Stimulated activated memory B cell treated with anti-CD40 and anti-IgM and Interleukin-4, amounts not matched to agents 10 μg/mL and 1 μg/mL and 100 μg/mL, for 72 hours (primary cell): Measurements from ENCODE around the gene THSD7A.

Experiments
- ATAC-seq: fragments of 150-1000 bp; cut with Tn5 transposase; 2 replicates; pipeline ENCODE4 v1.10.0; 2021
- H3K27ac Mint-ChIP-seq: one replicate; pipeline ENCODE4 v1.8.0; 2022; ENCODE audit warnings: mild to moderate bottlenecking, mixed read lengths
- H3K27me3 Mint-ChIP-seq: one replicate; pipeline ENCODE4 v1.8.0; 2022; ENCODE audit warnings: mixed read lengths
- H3K36me3 Mint-ChIP-seq: one replicate; pipeline ENCODE4 v1.8.0; 2022; ENCODE audit warnings: mixed read lengths
- H3K4me1 Mint-ChIP-seq: one replicate; pipeline ENCODE4 v1.8.0; 2022; ENCODE audit warnings: mixed read lengths
- H3K4me3 Mint-ChIP-seq: one replicate; pipeline ENCODE4 v1.8.0; 2022; ENCODE audit warnings: mild to moderate bottlenecking, moderate library complexity, mixed read lengths
- H3K9me3 Mint-ChIP-seq: one replicate; pipeline ENCODE4 v1.8.0; 2022; ENCODE audit warnings: mixed read lengths

The THSD7A gene

GRCh38 chr7:11665357-11665756, 166.6 kb downstream of the THSD7A start:
- H3K27ac Mint-ChIP-seq: no peak overlapping the region
- H3K4me1 Mint-ChIP-seq: no peaks in the 10 kb centered on the region
- no peak for ATAC-seq
- no peak overlapping the region for H3K4me3 Mint-ChIP-seq
- H3K9me3 Mint-ChIP-seq: no peaks in the 10 kb centered on the region
- no peaks in the 10 kb centered on the region for H3K36me3 Mint-ChIP-seq
- no peaks in the 10 kb centered on the region for H3K27me3 Mint-ChIP-seq

DNA sequence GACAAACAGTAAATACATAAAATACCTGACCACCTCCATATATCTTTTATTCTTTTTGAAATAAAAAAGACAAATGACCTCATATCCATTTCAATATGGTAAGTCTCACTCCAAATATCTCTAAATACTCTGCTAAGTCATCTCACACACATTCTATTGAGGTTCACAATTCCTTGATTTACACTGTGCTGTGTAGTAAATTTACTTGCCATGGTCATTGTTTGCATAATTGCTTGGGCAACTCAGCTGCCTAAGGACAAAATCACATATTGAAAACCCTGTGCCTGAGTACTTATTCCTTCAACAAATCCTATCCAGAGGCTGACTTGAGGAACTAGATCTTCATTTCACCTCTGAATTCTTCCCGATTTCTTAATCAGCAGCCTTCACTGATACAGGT, 176.4 kb downstream of the THSD7A start:
- ATAC-seq: no peak
- Mint-ChIP-seq H3K9me3 (no peaks in the 10 kb centered on the region), H3K4me1 (no peaks in the 10 kb centered on the region)

GRCh38 chr7:11655163-11655562, 176.8 kb downstream of the THSD7A start:
- Mint-ChIP-seq H3K4me3 (no peak overlapping the region), H3K36me3 (no peaks in the 10 kb centered on the region), H3K4me1 (no peaks in the 10 kb centered on the region), H3K27ac (no peak overlapping the region), H3K9me3 (no peaks in the 10 kb centered on the region), H3K27me3 (no peaks in the 10 kb centered on the region)
- no peak for ATAC-seq

More for the DNA sequence above, 176.4 kb downstream of the THSD7A start:
- H3K27me3 Mint-ChIP-seq: no peaks in the 10 kb centered on the region
- no peak overlapping the region for H3K4me3 Mint-ChIP-seq
- H3K36me3 Mint-ChIP-seq: no peaks in the 10 kb centered on the region
- H3K27ac Mint-ChIP-seq: no peak overlapping the region

DNA sequence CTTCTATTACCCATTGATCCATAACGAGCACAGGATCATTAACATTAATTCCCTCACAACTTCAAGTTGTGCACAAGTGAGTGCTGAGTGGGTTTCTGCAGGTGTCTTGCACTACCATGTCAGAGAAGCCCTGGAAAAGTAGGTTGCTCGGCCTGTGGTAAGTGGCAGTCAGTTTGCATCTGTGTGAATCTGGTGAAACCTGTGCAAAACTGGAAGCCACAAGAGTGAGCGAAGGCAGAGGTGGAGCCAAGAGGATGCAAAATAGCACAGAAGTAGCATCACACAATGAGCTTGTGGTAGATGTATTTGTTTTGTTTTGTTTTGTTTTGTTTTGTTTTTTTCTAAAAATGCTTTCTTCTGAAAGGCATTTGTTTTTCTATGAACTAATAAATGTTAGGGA, 181.5 kb downstream of the THSD7A start:
- Mint-ChIP-seq H3K36me3 (no peaks in the 10 kb centered on the region), H3K27ac (no peak overlapping the region), H3K27me3 (no peaks in the 10 kb centered on the region), H3K4me3 (no peak overlapping the region), H3K4me1 (no peaks in the 10 kb centered on the region), H3K9me3 (no peaks in the 10 kb centered on the region)
- ATAC-seq: no peak

DNA sequence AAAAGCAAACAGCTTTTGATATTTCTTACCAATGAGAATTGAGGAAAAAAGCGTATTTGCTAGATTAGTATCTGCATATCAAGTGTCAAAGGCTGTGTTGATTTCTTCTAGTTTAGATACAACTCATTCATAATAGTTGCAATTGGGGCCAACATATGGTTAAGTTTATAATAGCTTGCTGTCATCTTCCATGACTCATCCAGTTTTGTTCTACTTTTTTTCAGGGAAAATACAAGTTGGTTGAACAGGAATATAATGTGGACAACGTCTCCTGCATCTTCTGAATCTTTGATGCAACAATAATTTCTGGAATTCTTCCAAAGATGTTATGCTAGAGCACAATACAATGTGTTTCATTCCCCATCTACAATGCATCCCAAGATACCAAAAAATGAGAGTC, 182.0 kb downstream of the THSD7A start:
- no peaks in the 10 kb centered on the region for H3K9me3 Mint-ChIP-seq
- H3K27me3 Mint-ChIP-seq: no peaks in the 10 kb centered on the region
- H3K27ac Mint-ChIP-seq: no peak overlapping the region
- no peak overlapping the region for H3K4me3 Mint-ChIP-seq
- H3K4me1 Mint-ChIP-seq: no peaks in the 10 kb centered on the region
- ATAC-seq: no peak
- H3K36me3 Mint-ChIP-seq: no peaks in the 10 kb centered on the region

- no peak overlapping the region for H3K27ac Mint-ChIP-seq
- H3K36me3 Mint-ChIP-seq: no peaks in the 10 kb centered on the region
- ATAC-seq: no peak
- no peaks in the 10 kb centered on the region for H3K27me3 Mint-ChIP-seq
- H3K9me3 Mint-ChIP-seq: no peaks in the 10 kb centered on the region
- no peaks in the 10 kb centered on the region for H3K4me1 Mint-ChIP-seq
- no peak overlapping the region for H3K4me3 Mint-ChIP-seq
These were observed 183.0 kb downstream of the THSD7A start for GRCh38 chr7:11648980-11649379.

GRCh38 chr7:11648101-11648500, 183.9 kb downstream of the THSD7A start:
- no peaks in the 10 kb centered on the region for H3K9me3 Mint-ChIP-seq
- no peak overlapping the region for H3K27ac Mint-ChIP-seq
- ATAC-seq: no peak
- no peaks in the 10 kb centered on the region for H3K36me3 Mint-ChIP-seq
- no peak overlapping the region for H3K4me3 Mint-ChIP-seq
- no peaks in the 10 kb centered on the region for H3K4me1 Mint-ChIP-seq
- no peaks in the 10 kb centered on the region for H3K27me3 Mint-ChIP-seq

DNA sequence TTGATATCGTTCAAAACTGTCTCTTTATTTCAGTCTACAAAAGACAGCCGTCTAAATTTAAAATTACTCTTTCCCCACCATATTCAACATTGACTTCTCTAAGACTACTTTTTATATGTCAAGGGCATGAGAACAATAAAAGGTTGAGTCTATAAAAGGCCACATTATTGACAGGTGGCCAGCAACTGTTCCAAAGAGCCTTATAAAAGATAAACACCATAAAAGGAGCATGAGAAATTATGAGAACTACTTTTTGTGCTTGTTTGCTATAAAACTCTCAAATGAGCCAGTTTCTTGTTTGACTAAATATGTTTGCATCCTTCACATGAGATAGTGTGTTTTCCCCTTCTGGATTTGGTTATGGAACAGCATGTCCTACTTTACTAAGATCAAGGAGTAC, 189.2 kb downstream of the THSD7A start:
- no peak overlapping the region for H3K4me3 Mint-ChIP-seq
- ATAC-seq: no peak

GRCh38 chr7:11642276-11642675, 189.7 kb downstream of the THSD7A start:
- Mint-ChIP-seq H3K4me1 (no peaks in the 10 kb centered on the region), H3K27me3 (no peaks in the 10 kb centered on the region), H3K4me3 (no peak overlapping the region), H3K27ac (no peak overlapping the region), H3K9me3 (no peaks in the 10 kb centered on the region), H3K36me3 (no peaks in the 10 kb centered on the region)
- no peak for ATAC-seq

More for the DNA sequence above, 189.2 kb downstream of the THSD7A start:
- Mint-ChIP-seq H3K36me3 (no peaks in the 10 kb centered on the region), H3K4me1 (no peaks in the 10 kb centered on the region), H3K9me3 (no peaks in the 10 kb centered on the region), H3K27ac (no peak overlapping the region), H3K27me3 (no peaks in the 10 kb centered on the region)

- Mint-ChIP-seq H3K4me1 (no peaks in the 10 kb centered on the region), H3K9me3 (no peaks in the 10 kb centered on the region), H3K4me3 (no peak overlapping the region), H3K27me3 (no peaks in the 10 kb centered on the region), H3K36me3 (no peaks in the 10 kb centered on the region), H3K27ac (no peak overlapping the region)
- no peak for ATAC-seq
These were observed 193.8 kb downstream of the THSD7A start for GRCh38 chr7:11638011-11638774.

GRCh38 chr7:11636274-11636673, 195.7 kb downstream of the THSD7A start:
- Mint-ChIP-seq H3K27ac (no peak overlapping the region), H3K27me3 (no peaks in the 10 kb centered on the region), H3K9me3 (no peaks in the 10 kb centered on the region), H3K36me3 (no peaks in the 10 kb centered on the region), H3K4me3 (no peak overlapping the region), H3K4me1 (no peaks in the 10 kb centered on the region)
- ATAC-seq: no peak

DNA sequence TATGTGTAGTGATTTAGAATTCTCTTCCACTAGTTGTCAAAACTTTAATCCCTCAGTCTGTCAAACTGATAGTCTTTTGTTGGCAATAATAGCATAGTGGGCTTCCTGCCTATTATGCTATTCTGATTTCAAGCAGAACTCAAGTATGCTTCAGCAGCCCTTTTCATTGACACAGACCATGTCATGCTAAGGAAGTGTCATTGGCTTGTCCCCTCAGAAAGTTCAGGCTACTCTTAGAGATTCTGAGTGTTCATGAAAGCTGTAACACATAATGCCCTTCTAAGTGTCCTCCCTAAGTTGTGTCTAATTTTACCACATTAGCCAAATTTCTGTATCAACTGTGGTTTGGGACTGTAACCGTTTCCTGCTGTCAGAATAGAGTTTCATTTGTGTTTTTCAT, 198.7 kb downstream of the THSD7A start:
- no peaks in the 10 kb centered on the region for H3K27me3 Mint-ChIP-seq
- no peaks in the 10 kb centered on the region for H3K9me3 Mint-ChIP-seq
- H3K36me3 Mint-ChIP-seq: no peaks in the 10 kb centered on the region
- no peak overlapping the region for H3K27ac Mint-ChIP-seq
- no peaks in the 10 kb centered on the region for H3K4me1 Mint-ChIP-seq
- no peak overlapping the region for H3K4me3 Mint-ChIP-seq
- no peak for ATAC-seq

- H3K9me3 Mint-ChIP-seq: no peaks in the 10 kb centered on the region
- no peaks in the 10 kb centered on the region for H3K4me1 Mint-ChIP-seq
- no peak overlapping the region for H3K4me3 Mint-ChIP-seq
- no peaks in the 10 kb centered on the region for H3K27me3 Mint-ChIP-seq
- H3K27ac Mint-ChIP-seq: no peak overlapping the region
- no peaks in the 10 kb centered on the region for H3K36me3 Mint-ChIP-seq
- ATAC-seq: no peak
These were observed 201.6 kb downstream of the THSD7A start for GRCh38 chr7:11630355-11630754.

DNA sequence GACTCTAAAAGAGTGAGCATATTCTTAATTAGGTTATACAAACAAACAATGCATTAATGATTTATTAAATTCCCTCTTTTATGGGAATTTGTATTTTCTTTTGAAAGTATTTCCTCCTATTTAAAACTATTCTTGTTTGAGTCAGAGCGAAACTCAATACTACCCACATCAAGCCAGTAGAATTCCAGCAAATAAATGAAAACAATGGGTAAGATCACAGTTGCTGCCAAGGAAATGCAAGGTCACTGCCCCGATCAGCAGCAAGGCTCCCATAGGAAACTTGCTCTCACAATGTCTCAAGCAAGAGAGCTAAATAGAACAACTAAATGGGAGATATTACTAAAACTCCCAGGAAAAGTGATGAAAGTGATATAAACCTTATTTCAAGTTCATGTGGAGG, 206.3 kb downstream of the THSD7A start:
- H3K9me3 Mint-ChIP-seq: no peaks in the 10 kb centered on the region
- H3K36me3 Mint-ChIP-seq: no peaks in the 10 kb centered on the region
- no peaks in the 10 kb centered on the region for H3K4me1 Mint-ChIP-seq
- ATAC-seq: no peak
- H3K27ac Mint-ChIP-seq: no peak overlapping the region
- H3K4me3 Mint-ChIP-seq: no peak overlapping the region
- H3K27me3 Mint-ChIP-seq: no peaks in the 10 kb centered on the region

DNA sequence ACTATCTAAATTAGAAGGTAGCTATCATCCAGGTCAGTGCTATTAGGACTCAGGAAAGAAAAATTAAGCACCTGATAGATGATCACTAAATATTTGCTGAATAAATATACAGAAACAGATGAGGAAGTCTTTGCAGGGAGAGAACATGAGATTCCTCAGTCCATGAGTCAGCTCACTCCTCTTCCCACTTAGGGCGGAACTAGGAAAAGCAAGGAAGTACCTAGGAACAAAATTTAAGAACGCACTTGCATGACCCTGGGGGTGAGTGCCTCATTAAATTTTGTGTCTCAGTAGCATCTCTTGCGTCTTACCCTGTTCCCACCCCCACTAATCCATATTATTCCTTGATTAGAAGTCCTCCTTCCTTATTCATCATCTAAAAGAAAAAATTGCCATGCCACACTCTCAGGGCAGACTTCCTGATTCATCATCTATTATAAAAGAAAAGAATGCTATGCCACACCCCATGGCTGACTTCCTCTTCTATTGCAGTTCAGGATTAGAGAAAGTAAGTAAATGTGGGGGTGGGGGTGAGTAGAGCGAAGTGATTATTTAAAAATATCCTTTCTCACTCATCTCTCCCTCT, 208.8 kb downstream of the THSD7A start:
- H3K36me3 Mint-ChIP-seq: no peaks in the 10 kb centered on the region

More for the DNA sequence above, 208.8 kb downstream of the THSD7A start:
- no peaks in the 10 kb centered on the region for H3K27me3 Mint-ChIP-seq
- H3K27ac Mint-ChIP-seq: no peak overlapping the region
- no peak for ATAC-seq
- no peak overlapping the region for H3K4me3 Mint-ChIP-seq
- H3K9me3 Mint-ChIP-seq: no peaks in the 10 kb centered on the region
- no peaks in the 10 kb centered on the region for H3K4me1 Mint-ChIP-seq
